Hematopoietic multipotent progenitor cell treated with erythropoietin and hydrocortisone succinate and interleukin-3 and kit ligand, for 17 days (in vitro differentiated cells): ENCODE results near the gene GRB10.

Experiments used
- DNase-seq: peaks from one replicate; pipeline ENCODE4 v3.0.0-alpha.2; 2015; ENCODE audit warnings: low spot score

Gene GRB10

GRCh38 chr7:50782375-50783208 is at the start of gene GRB10:
Gene GRB10 (minus strand): TSS chr7:50782896. CDS start chr7:50732322, 50,574 bp downstream.
- DNase-seq, result no peak

DNA sequence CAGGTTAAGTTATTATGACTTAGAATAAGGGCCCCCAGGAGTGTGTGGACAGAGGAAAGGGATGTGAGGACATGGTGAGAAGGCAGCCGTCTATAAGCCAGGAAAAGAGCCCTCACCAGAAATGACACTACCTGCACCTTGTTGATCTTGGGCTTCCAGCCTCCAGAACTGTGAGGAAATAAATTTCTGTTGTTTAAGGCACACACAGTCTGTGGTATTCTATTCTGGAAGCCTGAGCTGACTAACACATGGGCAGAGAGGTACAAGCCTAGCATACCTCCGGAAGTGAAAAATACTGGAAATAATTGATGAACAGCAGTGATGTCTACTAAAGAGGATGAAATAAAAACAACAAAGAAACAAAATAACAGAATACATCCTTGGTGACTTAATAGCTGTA is 46.1 kb upstream of the GRB10 start:
- no peak for DNase-seq

GRCh38 chr7:50828116-50828515 is 45.4 kb upstream of the GRB10 start:
- DNase-seq, result no peak

- DNase-seq, result no peak
These were observed 44.6 kb upstream of the GRB10 start for GRCh38 chr7:50827281-50827680.

- no peak for DNase-seq
These were observed 43.9 kb upstream of the GRB10 start for GRCh38 chr7:50826371-50827172.

GRCh38 chr7:50825465-50825864 is 42.8 kb upstream of the GRB10 start:
- DNase-seq, result no peak

DNA sequence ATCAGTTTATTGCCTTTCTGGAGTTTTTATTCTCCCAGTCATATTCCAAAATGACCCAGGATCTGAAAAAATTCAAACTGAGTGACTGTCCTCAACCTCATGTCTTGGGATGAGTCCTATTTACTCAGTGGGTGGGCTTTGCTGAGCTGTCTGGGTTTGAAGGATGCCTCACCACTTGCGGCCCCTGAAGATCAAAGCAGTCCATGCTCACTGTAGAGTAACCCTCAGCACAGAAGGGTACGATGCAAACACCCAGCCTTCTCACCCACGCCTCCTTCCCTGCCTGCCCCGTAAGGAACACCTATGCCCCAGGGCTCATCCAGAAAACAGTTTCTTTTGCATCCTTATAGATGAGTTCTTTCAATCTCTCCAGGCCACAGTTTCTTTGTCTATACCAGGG is 42.2 kb upstream of the GRB10 start:
- no peak for DNase-seq

- DNase-seq, result no peak
These were observed 40.0 kb upstream of the GRB10 start for GRCh38 chr7:50822706-50823105.

GRCh38 chr7:50822110-50822509 is 39.4 kb upstream of the GRB10 start:
- DNase-seq, result no peak

DNA sequence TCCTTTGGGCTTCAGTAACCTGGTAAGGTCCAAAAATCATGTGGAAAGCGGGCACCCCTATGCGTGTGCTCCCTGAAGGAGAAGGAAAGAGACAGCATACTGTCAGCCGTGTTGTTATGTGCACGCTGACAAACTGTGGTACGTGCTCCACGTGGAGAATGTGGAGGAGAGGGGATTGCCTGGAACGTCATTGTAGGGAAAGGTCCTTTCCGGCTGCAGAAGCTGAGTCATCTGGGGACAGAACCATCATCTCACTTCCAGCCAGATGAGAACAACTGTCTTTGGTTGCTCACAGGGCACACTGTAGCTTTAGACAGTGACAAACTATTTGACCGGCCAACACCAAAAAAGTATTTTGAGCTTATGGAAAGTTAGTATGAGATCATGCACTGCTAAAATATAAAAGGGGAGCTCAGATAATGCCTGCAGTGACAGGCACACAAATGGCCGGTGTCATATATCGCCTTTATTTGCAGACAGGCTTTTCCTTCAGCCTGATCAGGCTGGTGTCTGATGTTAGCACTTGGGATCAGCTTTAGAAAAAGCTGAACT is 38.8 kb upstream of the GRB10 start:
- no peak for DNase-seq

- DNase-seq, result no peak
These were observed 35.6 kb upstream of the GRB10 start for GRCh38 chr7:50818324-50818723.

DNA sequence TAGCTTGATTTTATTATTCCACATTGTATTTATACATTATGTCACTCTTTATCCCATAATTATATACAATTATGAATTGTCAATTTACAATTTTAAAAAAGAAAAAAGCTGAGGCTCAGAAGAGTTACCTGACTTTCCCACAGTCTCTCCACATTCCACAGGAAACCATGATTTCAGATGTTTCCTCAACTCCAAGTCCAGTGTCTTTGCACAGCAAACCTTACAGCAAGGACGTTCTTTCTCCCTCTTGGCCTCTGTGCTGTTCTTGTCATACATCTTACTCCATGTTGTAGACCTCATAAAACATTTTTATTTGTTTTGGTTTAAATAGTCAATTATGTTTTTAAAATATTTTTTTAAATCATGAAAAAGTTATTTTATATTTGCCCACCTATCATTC is 34.9 kb upstream of the GRB10 start:
- no peak for DNase-seq

DNA sequence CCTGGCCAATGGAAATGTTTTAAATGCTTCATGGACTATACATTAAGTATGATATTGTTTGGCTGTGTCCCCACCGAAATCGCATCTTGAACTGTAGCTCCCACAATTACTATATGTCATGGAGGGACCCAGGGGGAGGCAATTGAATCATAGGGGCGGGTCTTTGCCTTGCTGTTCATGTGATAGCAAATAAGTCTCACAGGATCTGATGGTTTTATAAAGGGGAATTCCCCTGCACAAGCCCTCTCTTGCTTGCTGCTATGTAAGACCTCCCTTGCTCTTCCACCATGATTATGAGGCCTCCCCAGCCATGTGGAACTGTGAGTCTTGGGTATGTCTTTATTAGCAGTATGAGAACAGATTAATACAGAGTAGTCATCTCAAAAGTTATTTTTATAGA is 32.4 kb upstream of the GRB10 start:
- DNase-seq, result no peak

DNA sequence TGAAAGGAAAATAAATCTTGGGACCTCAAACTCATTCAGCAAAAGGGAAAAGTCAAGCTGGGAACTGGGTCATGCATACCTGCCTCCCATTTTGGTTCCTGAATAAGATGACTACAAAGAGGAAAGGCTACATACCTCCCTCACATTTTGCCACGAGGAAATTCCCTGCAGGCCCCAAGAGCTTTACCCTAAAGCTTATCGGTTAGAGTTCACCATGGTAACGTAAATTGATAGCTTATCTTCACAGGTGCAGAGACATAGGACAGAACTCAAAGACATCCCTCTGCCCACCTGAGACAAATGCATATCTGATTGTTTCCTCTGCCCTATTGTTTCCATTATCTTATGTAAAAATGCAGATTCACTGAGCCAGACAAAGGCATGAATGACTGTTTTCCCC is 31.5 kb upstream of the GRB10 start:
- DNase-seq, result no peak

GRCh38 chr7:50812841-50813475 is 30.3 kb upstream of the GRB10 start:
- no peak for DNase-seq

DNA sequence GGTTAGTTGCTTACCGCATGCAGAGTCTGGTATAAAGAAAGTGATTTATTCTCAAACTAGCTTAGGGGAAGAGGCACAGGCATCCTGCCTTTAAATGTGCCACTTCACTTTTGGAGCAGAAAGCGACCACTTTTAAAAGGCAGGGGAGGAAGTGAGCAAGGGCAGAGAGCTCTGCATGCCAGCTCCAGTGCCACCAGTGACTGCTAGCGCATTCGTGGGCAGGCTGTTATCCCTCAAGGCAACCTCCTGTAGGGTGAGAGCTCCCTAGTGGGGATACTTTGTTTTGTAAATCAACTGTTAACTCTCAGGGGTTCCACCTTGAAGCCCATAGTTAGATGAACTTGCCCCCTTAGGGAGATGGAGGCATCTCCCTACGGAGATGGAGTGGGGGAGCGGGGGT is 29.4 kb upstream of the GRB10 start:
- no peak for DNase-seq

GRCh38 chr7:50808282-50808888 is 25.7 kb upstream of the GRB10 start:
- DNase-seq, result no peak

DNA sequence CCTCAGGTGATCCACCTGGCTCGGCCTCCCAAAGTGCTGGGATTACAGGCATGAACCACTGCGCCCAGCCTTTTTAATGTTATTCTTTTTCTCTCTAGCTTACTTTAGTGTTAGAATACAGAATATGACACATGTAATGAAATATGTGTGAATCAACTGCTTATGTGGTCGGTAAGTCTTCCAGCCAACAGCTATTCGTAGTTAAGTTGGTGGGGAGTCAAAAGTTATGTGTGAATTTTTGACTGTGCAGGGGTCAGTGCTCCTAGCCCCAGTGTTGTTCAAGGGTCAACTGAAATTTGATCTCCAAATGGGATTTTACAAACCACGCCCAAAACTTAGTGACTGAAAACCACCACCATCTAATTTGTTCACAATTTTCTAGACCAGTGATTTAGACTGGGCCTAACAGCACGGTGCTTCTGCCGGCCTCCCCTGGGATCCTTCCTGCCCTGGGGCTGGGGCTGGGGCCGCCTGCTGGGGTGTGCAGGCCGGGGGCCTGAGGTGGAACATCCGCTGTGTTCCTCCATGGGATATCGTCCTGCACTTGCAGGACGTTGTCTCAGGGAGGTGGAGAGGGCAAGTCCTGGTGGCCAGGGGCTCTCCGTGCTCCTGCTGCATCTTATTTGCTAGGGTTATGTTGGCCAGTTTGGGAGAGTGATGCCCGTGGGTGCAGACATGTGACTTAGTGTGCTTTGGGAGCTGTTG is 24.5 kb upstream of the GRB10 start:
- DNase-seq, result no peak

- no peak for DNase-seq
These were observed 23.4 kb upstream of the GRB10 start for GRCh38 chr7:50806143-50806542.

GRCh38 chr7:50805447-50806125 is 22.9 kb upstream of the GRB10 start:
- DNase-seq, result no peak
